Measurements from ENCODE around the gene VAMP1.
"Not testable (repeated sequence)": the region's sequence is repeated elsewhere in the genome, so short reads cannot be mapped to it uniquely, and the experiment has no call there.

The VAMP1 gene

GRCh38 chr12:6434205-6435140, 36.0 kb downstream of the VAMP1 start:
- no peak overlapping the region for H3K27ac ChIP-seq
- no peak overlapping the region for H3K4me3 ChIP-seq
- DNase-seq (ENCODE audit: low spot score): no peak
- TF ChIP-seq, protein P1, sequence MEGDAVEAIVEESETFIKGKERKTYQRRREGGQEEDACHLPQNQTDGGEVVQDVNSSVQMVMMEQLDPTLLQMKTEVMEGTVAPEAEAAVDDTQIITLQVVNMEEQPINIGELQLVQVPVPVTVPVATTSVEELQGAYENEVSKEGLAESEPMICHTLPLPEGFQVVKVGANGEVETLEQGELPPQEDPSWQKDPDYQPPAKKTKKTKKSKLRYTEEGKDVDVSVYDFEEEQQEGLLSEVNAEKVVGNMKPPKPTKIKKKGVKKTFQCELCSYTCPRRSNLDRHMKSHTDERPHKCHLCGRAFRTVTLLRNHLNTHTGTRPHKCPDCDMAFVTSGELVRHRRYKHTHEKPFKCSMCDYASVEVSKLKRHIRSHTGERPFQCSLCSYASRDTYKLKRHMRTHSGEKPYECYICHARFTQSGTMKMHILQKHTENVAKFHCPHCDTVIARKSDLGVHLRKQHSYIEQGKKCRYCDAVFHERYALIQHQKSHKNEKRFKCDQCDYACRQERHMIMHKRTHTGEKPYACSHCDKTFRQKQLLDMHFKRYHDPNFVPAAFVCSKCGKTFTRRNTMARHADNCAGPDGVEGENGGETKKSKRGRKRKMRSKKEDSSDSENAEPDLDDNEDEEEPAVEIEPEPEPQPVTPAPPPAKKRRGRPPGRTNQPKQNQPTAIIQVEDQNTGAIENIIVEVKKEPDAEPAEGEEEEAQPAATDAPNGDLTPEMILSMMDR (IDR thresholded peaks at IDR 0.05): no peak

DNA sequence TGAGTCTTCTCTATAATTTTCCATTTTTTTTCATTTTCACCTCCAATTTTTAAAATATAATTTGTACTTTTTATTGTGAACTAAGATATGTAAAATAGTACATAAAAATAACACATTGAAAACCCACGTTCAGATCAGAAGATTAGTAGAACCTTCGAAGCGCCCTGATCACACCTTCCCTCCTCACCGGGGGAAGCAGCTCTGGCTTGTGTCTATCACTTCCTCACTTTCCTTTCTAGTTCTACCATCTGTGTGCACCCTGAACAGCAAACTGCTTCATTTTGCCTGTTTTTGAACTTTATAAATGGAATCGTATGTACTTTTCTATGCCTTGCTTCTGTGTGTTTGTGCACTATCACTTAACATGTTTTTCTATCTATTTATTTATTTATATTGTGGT, 37.5 kb downstream of the VAMP1 start:
- DNase-seq (ENCODE audit: low spot score): no peak
- TF ChIP-seq, protein P1 (IDR thresholded peaks at IDR 0.05): no peak
- H3K27ac ChIP-seq: no peak overlapping the region

DNA sequence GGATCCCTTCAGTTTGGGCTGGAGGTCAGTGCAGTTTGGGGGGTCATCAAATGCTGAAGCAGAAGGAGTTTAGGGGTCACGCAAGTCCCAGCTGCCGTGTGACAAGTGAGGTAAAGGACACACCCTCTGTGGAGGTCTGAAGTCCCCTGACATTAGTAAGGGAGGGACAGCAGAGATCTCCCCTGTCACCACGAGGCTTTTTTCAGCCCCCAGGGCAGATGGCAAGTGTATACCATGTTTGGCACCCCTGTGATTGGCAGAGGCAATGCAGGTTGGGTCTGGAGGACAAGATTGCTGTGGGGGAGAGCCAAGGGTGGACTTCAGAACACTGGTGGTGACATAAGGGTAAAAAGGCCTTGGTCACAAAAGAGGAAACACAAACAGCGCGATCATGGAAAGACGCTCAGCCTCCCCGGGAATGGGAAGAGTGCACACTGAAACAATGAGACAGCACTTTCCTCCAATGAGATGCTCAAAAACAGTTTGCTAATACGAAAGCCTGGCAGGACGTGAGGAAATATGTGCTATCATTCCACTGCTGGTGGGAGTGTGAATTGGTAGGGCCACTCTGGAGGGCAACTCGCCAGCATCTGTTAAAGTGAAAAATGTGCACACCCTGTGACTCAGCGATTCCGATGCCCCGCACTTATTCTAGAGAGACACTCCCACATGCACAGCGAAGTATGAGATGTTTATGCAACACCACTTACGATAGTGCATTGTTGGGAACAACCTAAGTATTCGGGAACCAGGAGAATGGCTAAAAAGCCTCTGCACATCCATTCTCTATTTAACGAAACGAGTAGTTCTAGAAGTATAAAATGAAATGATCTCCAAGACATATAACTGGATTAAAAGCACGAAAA, 40.1 kb downstream of the VAMP1 start:
- Histone ChIP-seq H3K27ac (peak overlapping the region; percentile 25 to 88), H3K4me3 (peak overlapping the region; percentile 54)
- TF ChIP-seq, protein P1 (IDR thresholded peaks at IDR 0.05): no peak
- peak; percentile 95 for DNase-seq (ENCODE audit: low spot score)

More for the DNA sequence above, 37.5 kb downstream of the VAMP1 start:
- no peak overlapping the region for H3K4me3 ChIP-seq

DNA sequence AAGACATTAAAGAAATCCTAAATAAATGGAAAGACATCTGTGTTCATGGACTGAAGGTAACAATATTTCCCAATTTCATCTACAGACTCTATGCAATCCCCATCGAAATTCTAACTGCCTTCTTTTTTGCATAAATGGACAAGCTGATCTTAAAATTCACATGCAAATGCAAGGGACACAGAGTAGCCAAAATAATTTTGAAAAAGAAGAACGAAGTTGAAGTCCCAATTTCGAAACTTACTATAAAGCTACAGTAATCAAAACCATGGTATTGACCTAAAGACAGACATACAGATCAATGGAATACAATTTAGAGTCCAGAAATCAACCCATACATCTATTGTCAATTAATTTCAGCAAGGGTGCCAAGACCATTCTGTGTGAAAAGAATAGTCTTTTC, 42.2 kb downstream of the VAMP1 start:
- no peak for DNase-seq (ENCODE audit: low spot score)
- Histone ChIP-seq H3K27ac (no peak overlapping the region), H3K4me3 (no peak overlapping the region)
- TF ChIP-seq, protein P1 (IDR thresholded peaks at IDR 0.05): no peak

DNA sequence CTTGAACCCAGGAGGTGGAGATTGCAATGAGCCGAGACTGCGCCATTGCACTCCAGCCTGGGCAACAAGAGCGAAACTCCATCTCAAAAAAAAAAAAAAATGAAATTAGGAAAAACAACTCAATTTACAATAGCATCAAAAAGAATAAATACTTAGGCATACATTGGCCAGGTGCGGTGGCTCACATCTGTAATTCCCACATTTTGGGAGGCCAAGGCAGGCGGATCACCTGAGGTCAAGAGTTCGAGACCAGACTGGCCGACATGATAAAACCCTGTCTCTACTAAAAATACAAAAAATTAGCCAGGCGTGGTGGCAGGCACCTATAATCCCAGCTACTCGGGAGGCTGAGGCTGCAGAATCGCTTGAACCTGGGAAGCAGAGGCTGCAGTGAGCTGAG, 42.7 kb downstream of the VAMP1 start:
- not testable (repeated sequence) for H3K4me3 ChIP-seq; H3K27ac ChIP-seq; DNase-seq (ENCODE audit: low spot score)

DNA sequence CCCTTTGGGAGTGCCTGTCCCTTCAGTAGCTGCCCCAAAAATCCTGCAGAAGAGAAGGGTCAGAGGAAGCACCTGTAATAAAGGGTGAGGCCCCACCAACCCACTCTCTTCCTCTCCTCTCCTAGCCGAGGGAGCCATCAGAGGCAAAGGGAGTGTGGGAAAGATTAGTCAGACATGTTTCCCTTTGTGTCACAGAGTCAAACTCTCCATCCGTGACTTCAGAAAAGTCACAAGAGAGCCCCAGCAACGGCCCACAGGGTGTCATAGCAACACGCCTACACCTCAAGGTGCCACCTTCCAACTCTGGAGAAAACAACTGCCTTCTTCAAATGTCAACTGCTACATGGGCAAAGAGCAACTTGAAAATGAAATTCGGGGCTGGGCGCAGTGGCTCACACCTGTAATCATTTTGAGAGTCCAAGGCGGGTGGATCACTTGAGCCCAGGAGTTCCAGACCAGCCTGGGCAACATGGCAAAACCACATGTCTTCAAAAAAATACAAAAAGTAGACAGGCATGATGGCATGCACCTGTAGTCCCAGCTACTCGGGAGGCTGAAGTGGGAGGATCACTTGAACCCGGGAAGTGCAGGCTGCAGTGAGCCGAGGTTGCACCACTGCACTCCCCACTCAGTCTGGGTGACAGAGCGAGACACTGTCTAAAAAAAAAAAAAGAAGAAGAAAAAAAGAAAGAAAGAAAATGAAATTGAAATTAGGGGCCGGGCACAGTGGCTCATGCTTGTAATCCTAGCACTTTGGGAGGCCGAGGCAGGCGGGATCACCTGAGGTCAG, 43.4 kb downstream of the VAMP1 start:
- no peak for DNase-seq (ENCODE audit: low spot score)
- Histone ChIP-seq H3K27ac (no peak overlapping the region), H3K4me3 (no peak overlapping the region)
- TF ChIP-seq, protein P1 (IDR thresholded peaks at IDR 0.05): no peak
